H9 (cell line): ENCODE results near the gene NDUFS3. TPM values are rescaled to one million over a fixed set of nuclear protein-coding genes. Genes with fewer than 3 reads are reported as not detected.

Experiments
- DNase-seq: peaks from one replicate; pipeline ENCODE4 v3.0.0-alpha.2; 2017
- H2AFZ ChIP-seq: one replicate; pipeline ENCODE4 v1.6.1; 2013; ENCODE audit warnings: mild to moderate bottlenecking, low read length, control low read depth, moderate library complexity
- H2AK5ac ChIP-seq: 2 replicates; pipeline ENCODE4 v1.6.1; 2013; ENCODE audit warnings: low read length, control low read depth, mixed read lengths; ENCODE audit not compliant: insufficient read length
- H2BK120ac ChIP-seq: one replicate; pipeline ENCODE4 v1.6.1; 2013; ENCODE audit warnings: low read depth, mild to moderate bottlenecking, low read length, control low read depth, inconsistent platforms; ENCODE audit not compliant: poor library complexity, severe bottlenecking
- H2BK12ac ChIP-seq: 2 replicates; pipeline ENCODE4 v1.6.1; 2013; ENCODE audit warnings: low read length, control low read depth, mixed read lengths, low read depth; ENCODE audit not compliant: insufficient read length
- H2BK15ac ChIP-seq: 2 replicates; pipeline ENCODE4 v1.6.1; 2013; ENCODE audit warnings: low read depth, low read length, control low read depth
- H2BK20ac ChIP-seq: one replicate; pipeline ENCODE4 v1.6.1; 2013; ENCODE audit warnings: low read depth, mild to moderate bottlenecking, low read length, control low read depth, inconsistent platforms; ENCODE audit not compliant: poor library complexity, severe bottlenecking
- H2BK5ac ChIP-seq: 2 replicates; pipeline ENCODE4 v1.6.1; 2013; ENCODE audit warnings: low read length, control low read depth, mixed read lengths; ENCODE audit not compliant: insufficient read length
- H3K14ac ChIP-seq: 2 replicates; pipeline ENCODE4 v1.6.1; 2013; ENCODE audit warnings: low read length, control low read depth; ENCODE audit not compliant: insufficient read depth
- H3K18ac ChIP-seq: 2 replicates; pipeline ENCODE4 v1.6.1; 2013; ENCODE audit warnings: low read depth, mild to moderate bottlenecking, mixed read lengths, low read length, control low read depth; ENCODE audit not compliant: insufficient read length
- H3K23ac ChIP-seq: 2 replicates; pipeline ENCODE4 v1.6.1; 2013; ENCODE audit warnings: low read length, control low read depth, mixed read lengths, low read depth; ENCODE audit not compliant: insufficient read length
- H3K23me2 ChIP-seq: 2 replicates; pipeline ENCODE4 v1.6.1; 2013; ENCODE audit warnings: low read depth, mild to moderate bottlenecking, mixed read lengths, low read length, control low read depth; ENCODE audit not compliant: insufficient read length, poor library complexity, severe bottlenecking
- H3K27ac ChIP-seq: 2 replicates; pipeline ENCODE4 v1.5.1; 2013; ENCODE audit warnings: low read length, control low read depth, mixed read lengths, low read depth; ENCODE audit not compliant: insufficient read length
- H3K27me3 ChIP-seq: 2 replicates; pipeline ENCODE4 v1.6.1; 2013; ENCODE audit warnings: low read length, control low read depth, inconsistent platforms; ENCODE audit not compliant: insufficient read depth
- H3K4ac ChIP-seq: 2 replicates; pipeline ENCODE4 v1.6.1; 2013; ENCODE audit warnings: low read depth, mild to moderate bottlenecking, control low read depth, inconsistent platforms, low read length, moderate library complexity
- H3K4me1 ChIP-seq: 2 replicates; pipeline ENCODE4 v1.6.1; 2013; ENCODE audit warnings: low read length, control low read depth, inconsistent platforms; ENCODE audit not compliant: insufficient read depth
- H3K4me2 ChIP-seq: 2 replicates; pipeline ENCODE4 v1.6.1; 2013; ENCODE audit warnings: low read length, control low read depth, mixed read lengths; ENCODE audit not compliant: insufficient read length, insufficient read depth
- H3K56ac ChIP-seq: 2 replicates; pipeline ENCODE4 v1.6.1; 2013; ENCODE audit warnings: low read depth, mild to moderate bottlenecking, mixed read lengths, low read length, control low read depth; ENCODE audit not compliant: insufficient read length
- H3K79me1 ChIP-seq: 2 replicates; pipeline ENCODE4 v1.6.1; 2013; ENCODE audit warnings: low read depth, mild to moderate bottlenecking, moderate library complexity, low read length, control low read depth, inconsistent platforms; ENCODE audit not compliant: insufficient read depth, poor library complexity, severe bottlenecking
- H3K79me2 ChIP-seq: 2 replicates; pipeline ENCODE4 v1.6.1; 2013; ENCODE audit warnings: low read length, control low read depth, inconsistent platforms; ENCODE audit not compliant: insufficient read depth
- H3K9ac ChIP-seq: 2 replicates; pipeline ENCODE4 v1.6.1; 2013; ENCODE audit warnings: low read length, control low read depth, mixed read lengths; ENCODE audit not compliant: insufficient read length; ENCODE audit errors: extremely low read depth
- H3K9me3 ChIP-seq: one replicate; pipeline ENCODE4 v1.6.1; 2013; ENCODE audit warnings: low read depth, low read length, inconsistent platforms; ENCODE audit not compliant: control insufficient read depth
- H3T11ph ChIP-seq: one replicate; pipeline ENCODE4 v1.6.1; 2013; ENCODE audit warnings: mild to moderate bottlenecking, low read length, control low read depth, inconsistent platforms
- H4K20me1 ChIP-seq: one replicate; pipeline ENCODE4 v1.6.1; 2013; ENCODE audit not compliant: control insufficient read depth, insufficient read length, insufficient read depth
- H4K5ac ChIP-seq: 2 replicates; pipeline ENCODE4 v1.6.1; 2013; ENCODE audit warnings: low read depth, mild to moderate bottlenecking, mixed read lengths, low read length, control low read depth; ENCODE audit not compliant: insufficient read length
- H4K8ac ChIP-seq: replicated peaks from 2 replicates; pipeline ENCODE4 v1.6.1; 2013; ENCODE audit warnings: low read length, control low read depth, mixed read lengths, low read depth; ENCODE audit not compliant: insufficient read length
- H4K91ac ChIP-seq: 2 replicates; pipeline ENCODE4 v1.6.1; 2013; ENCODE audit warnings: low read depth, mild to moderate bottlenecking, moderate library complexity, mixed read lengths, low read length, control low read depth; ENCODE audit not compliant: insufficient read length
- H3K27ac Mint-ChIP-seq, 3 experiments: 2 replicates in 2 of 3; 3 replicates in 1 of 3; pipeline ENCODE4 v1.8.0; 2020 to 2021; ENCODE audit warnings: mixed read lengths in 3 of 3, mild to moderate bottlenecking in 1 of 3, moderate library complexity in 1 of 3
- H3K27me3 Mint-ChIP-seq: 2 replicates; pipeline ENCODE4 v1.8.0; 2021; ENCODE audit warnings: low read depth, mild to moderate bottlenecking, moderate library complexity, mixed read lengths
- H3K36me3 Mint-ChIP-seq, 3 experiments: 2 replicates in 2 of 3; 3 replicates in 1 of 3; pipeline ENCODE4 v1.8.0; 2020 to 2021; ENCODE audit warnings: low read depth in 3 of 3, mixed read lengths in 3 of 3; ENCODE audit not compliant: insufficient read depth in 1 of 3
- H3K4me1 Mint-ChIP-seq, 2 experiments: 2 replicates each; pipeline ENCODE4 v1.8.0; 2020; ENCODE audit warnings: mixed read lengths in 2 of 2
- H3K4me3 Mint-ChIP-seq, 2 experiments: 2 replicates in 1 of 2; 3 replicates in 1 of 2; pipeline ENCODE4 v1.8.0; 2020 to 2021; ENCODE audit warnings: mild to moderate bottlenecking in 2 of 2, mixed read lengths in 2 of 2, moderate library complexity in 1 of 2
- H3K9me3 Mint-ChIP-seq, 2 experiments: 2 replicates in 1 of 2; 3 replicates in 1 of 2; pipeline ENCODE4 v1.8.0; 2020; ENCODE audit warnings: mild to moderate bottlenecking in 2 of 2, mixed read lengths in 2 of 2, moderate library complexity in 1 of 2
- CTCF ChIP-seq: fragments of 200-600 bp; sonication (generic); conservative IDR thresholded peaks from 3 replicates; pipeline ENCODE4 v1.8.0; 2021; ENCODE audit warnings: antibody characterized with exemption, mild to moderate bottlenecking
- WGBS: extraction: QIAGEN DNeasy Blood & Tissue Kit; methylation state at CpG from one replicate; pipeline ENCODE4 v1.1.7; 2013; ENCODE audit warnings: missing lambda C conversion rate, low lambda C conversion rate, mixed read lengths; ENCODE audit not compliant: insufficient read length; ENCODE audit errors: extremely low coverage; 5-methylcytosine and 5-hydroxymethylcytosine counted together
- total RNA-seq: library from RNA; stranded (reverse); gene quantifications from 2 replicates; pipeline ENCODE4 v1.2.1, GENCODE V29; 2021

Gene NDUFS3
- total RNA-seq, 1 experiment from 2014 or later: 144 TPM

GRCh38 chr11:47566149-47566698, 12.7 kb upstream of the NDUFS3 start:
- H3K18ac ChIP-seq: peak overlapping the region; percentile 96
- no peak overlapping the region for H3K4ac ChIP-seq
- H2BK120ac ChIP-seq: no peak overlapping the region
- no peak overlapping the region for H3T11ph ChIP-seq
- no peaks in the 10 kb centered on the region for H3K23me2 ChIP-seq
- no CpG with 5 or more reads among the region's 17 CpGs for WGBS
- H2AK5ac ChIP-seq: no peak overlapping the region
- H2BK15ac ChIP-seq: no peak overlapping the region
- H3K27me3 Mint-ChIP-seq: no peaks in the 10 kb centered on the region
- no peaks in the 10 kb centered on the region; the same call in 1 of the 2 replicates for H3K79me2 ChIP-seq
- H3K27ac Mint-ChIP-seq: peak overlapping the region; percentile 48 to 89 (median 51); a peak in 3 of 7 replicates
- no peaks in the 10 kb centered on the region for H4K20me1 ChIP-seq
- H3K9me3 Mint-ChIP-seq: no peaks in the 10 kb centered on the region
- H2AFZ ChIP-seq: no peak overlapping the region
- peak overlapping the region; percentile 61 for H3K9ac ChIP-seq
- no peaks in the 10 kb centered on the region for H3K27me3 ChIP-seq
- peaks cover 8 to 10% of the 10 kb centered on the region in 2 experiments for H3K4me1 Mint-ChIP-seq
- H3K56ac ChIP-seq: no peak overlapping the region
- H3K79me1 ChIP-seq: peaks cover 3% of the 10 kb centered on the region
- no peak overlapping the region for H2BK12ac ChIP-seq
- peak; percentile 48 for DNase-seq
- no peak overlapping the region for H4K5ac ChIP-seq
- peaks cover 3 to 27% (median 19%) of the 10 kb centered on the region in 3 experiments; a peak in 6 of 7 replicates for H3K36me3 Mint-ChIP-seq
- no peak for TF ChIP-seq CTCF
- no peak overlapping the region for H2BK20ac ChIP-seq
- H4K91ac ChIP-seq: no peak overlapping the region
- H3K4me2 ChIP-seq: peak overlapping the region; percentile 53
- H3K9me3 ChIP-seq: no peaks in the 10 kb centered on the region
- no peaks in the 10 kb centered on the region for H3K4me1 ChIP-seq
- peak overlapping the region; percentile 80; the same call in 1 of the 2 replicates for H3K14ac ChIP-seq
- H3K27ac ChIP-seq: no peak overlapping the region
- no peak overlapping the region for H4K8ac ChIP-seq
- no peak overlapping the region for H2BK5ac ChIP-seq
- peak overlapping the region; percentile 88 to 91 for H3K4me3 Mint-ChIP-seq
- no peak overlapping the region for H3K23ac ChIP-seq
